GM19328 (cell line): ENCODE results near the gene XYLT1.

Experiments
- ATAC-seq: cut with Tn5 transposase; IDR thresholded peaks from one replicate; pipeline ENCODE4 v1.9.1; 2021; ENCODE audit warnings: mild to moderate bottlenecking, moderate library complexity; ENCODE audit not compliant: unreplicated experiment

The XYLT1 gene

GRCh38 chr16:17130733-17131132 lies 340.0 kb downstream of the XYLT1 start:
- no peak for ATAC-seq

GRCh38 chr16:17129971-17130370 lies 340.8 kb downstream of the XYLT1 start:
- ATAC-seq: no peak

GRCh38 chr16:17128791-17129190 lies 342.0 kb downstream of the XYLT1 start:
- no peak for ATAC-seq

- ATAC-seq: no peak
Observed at GRCh38 chr16:17126156-17126555, 344.6 kb downstream of the XYLT1 start.

GRCh38 chr16:17125671-17126070 lies 345.1 kb downstream of the XYLT1 start:
- no peak for ATAC-seq

- no peak for ATAC-seq
Observed at GRCh38 chr16:17117906-17118577, 352.7 kb downstream of the XYLT1 start.

- ATAC-seq: no peak
Observed at GRCh38 chr16:17116595-17117322, 354.0 kb downstream of the XYLT1 start.

GRCh38 chr16:17109413-17109812 lies 361.3 kb downstream of the XYLT1 start:
- no peak for ATAC-seq

- ATAC-seq: no peak
Observed at GRCh38 chr16:17108596-17108995, 362.2 kb downstream of the XYLT1 start.

GRCh38 chr16:17107450-17107849 lies 363.3 kb downstream of the XYLT1 start:
- no peak for ATAC-seq

GRCh38 chr16:17106243-17106791 lies 364.4 kb downstream of the XYLT1 start:
- ATAC-seq: no peak

GRCh38 chr16:17105239-17105797 lies 365.4 kb downstream of the XYLT1 start:
- ATAC-seq: no peak

- ATAC-seq: no peak
Observed at GRCh38 chr16:17104654-17105053, 366.1 kb downstream of the XYLT1 start.

- ATAC-seq: no peak
Observed at GRCh38 chr16:17103216-17103615, 367.5 kb downstream of the XYLT1 start.

GRCh38 chr16:17101646-17102045 lies 369.1 kb downstream of the XYLT1 start:
- no peak for ATAC-seq

GRCh38 chr16:17098685-17099084 lies 372.1 kb downstream of the XYLT1 start:
- ATAC-seq: no peak

- no peak for ATAC-seq
Observed at GRCh38 chr16:17084130-17084529, 386.6 kb downstream of the XYLT1 start.

GRCh38 chr16:17083628-17084027 lies 387.1 kb downstream of the XYLT1 start:
- ATAC-seq: no peak

- ATAC-seq: no peak
Observed at GRCh38 chr16:17082095-17082882, 388.5 kb downstream of the XYLT1 start.

- no peak for ATAC-seq
Observed at GRCh38 chr16:17080105-17080504, 390.7 kb downstream of the XYLT1 start.
